Common myeloid progenitor, CD34-positive (primary cell): ENCODE measurements around the gene MYH7.
"Not testable (repeated sequence)": the region's sequence is repeated elsewhere in the genome, so short reads cannot be mapped to it uniquely, and the experiment has no call there.

Source experiments
- CTCF ChIA-PET: fragments of 350-600 bp; sonication (Branson Sonifier 250); formaldehyde crosslinking; loops from one replicate; lab custom pipeline; 2021; ENCODE audit warnings: antibody characterized with exemption; lab: Charles Lee
- POLR2A ChIA-PET: fragments of 350-600 bp; sonication (Branson Sonifier 250); formaldehyde crosslinking; loops from one replicate; lab custom pipeline; 2021; ENCODE audit warnings: antibody characterized with exemption; lab: Charles Lee
- DNase-seq, 3 donors: peaks; one replicate each; pipeline versions ENCODE4 v3.0.0 to v3.0.0-alpha.2; 2013
- H3K27ac ChIP-seq, 2 experiments: 1 replicate in 1 of 2; 2 replicates in 1 of 2; pipeline ENCODE4 v1.7.0; 2013; ENCODE audit warnings: inconsistent platforms in 2 of 2, low read length in 2 of 2, mild to moderate bottlenecking in 2 of 2, low read depth in 1 of 2, moderate library complexity in 1 of 2; ENCODE audit not compliant: severe bottlenecking in 2 of 2, insufficient read depth in 1 of 2, poor library complexity in 1 of 2
- H3K27me3 ChIP-seq, 5 experiments: replicated peaks in 2 of 5; 1 replicate in 3 of 5; 2 replicates in 2 of 5; pipeline versions ENCODE4 v1.6.1 to v1.7.0; 2013; ENCODE audit warnings: low read length in 4 of 5, mild to moderate bottlenecking in 2 of 5, moderate library complexity in 2 of 5, inconsistent platforms in 1 of 5; ENCODE audit not compliant: insufficient read depth in 5 of 5, control insufficient read depth in 4 of 5
- H3K36me3 ChIP-seq, 4 experiments: 1 replicate in 2 of 4; 2 replicates in 2 of 4; pipeline versions ENCODE4 v1.6.1 to v1.7.0; 2013; ENCODE audit warnings: low read length in 3 of 4, control low read depth in 1 of 4, mild to moderate bottlenecking in 1 of 4; ENCODE audit not compliant: control insufficient read depth in 4 of 4, insufficient read depth in 4 of 4
- H3K4me1 ChIP-seq, 4 experiments: 1 replicate in 3 of 4; 2 replicates in 1 of 4; pipeline versions ENCODE4 v1.6.1 to v1.7.1; 2013; ENCODE audit warnings: low read length in 3 of 4, mild to moderate bottlenecking in 3 of 4, control low read depth in 1 of 4, inconsistent platforms in 1 of 4, moderate library complexity in 1 of 4; ENCODE audit not compliant: control insufficient read depth in 4 of 4, insufficient read depth in 4 of 4; ENCODE audit errors: control extremely low read depth in 1 of 4
- H3K4me3 ChIP-seq, 7 experiments: 1 replicate in 4 of 7; 2 replicates in 3 of 7; pipeline versions ENCODE4 v1.5.1 to v1.7.0; 2013; ENCODE audit warnings: mild to moderate bottlenecking in 7 of 7, low read length in 6 of 7, moderate library complexity in 6 of 7, inconsistent platforms in 2 of 7, low read depth in 2 of 7, control low read depth in 1 of 7; ENCODE audit not compliant: insufficient read depth in 4 of 7, control insufficient read depth in 1 of 7; ENCODE audit errors: extremely low read depth in 1 of 7
- H3K9me3 ChIP-seq, 5 experiments: 1 replicate in 4 of 5; 2 replicates in 1 of 5; pipeline versions ENCODE4 v1.6.1 to v1.7.1; 2013; ENCODE audit warnings: low read length in 4 of 5, mild to moderate bottlenecking in 2 of 5, inconsistent platforms in 1 of 5, low read depth in 1 of 5, moderate library complexity in 1 of 5; ENCODE audit not compliant: control insufficient read depth in 4 of 5, insufficient read depth in 2 of 5; ENCODE audit errors: control extremely low read depth in 1 of 5
- WGBS: methylation state at CpG from one replicate; pipeline ENCODE4 v1.1.5; 2013; ENCODE audit not compliant: insufficient coverage; 5-methylcytosine and 5-hydroxymethylcytosine counted together

The MYH7 gene

DNA sequence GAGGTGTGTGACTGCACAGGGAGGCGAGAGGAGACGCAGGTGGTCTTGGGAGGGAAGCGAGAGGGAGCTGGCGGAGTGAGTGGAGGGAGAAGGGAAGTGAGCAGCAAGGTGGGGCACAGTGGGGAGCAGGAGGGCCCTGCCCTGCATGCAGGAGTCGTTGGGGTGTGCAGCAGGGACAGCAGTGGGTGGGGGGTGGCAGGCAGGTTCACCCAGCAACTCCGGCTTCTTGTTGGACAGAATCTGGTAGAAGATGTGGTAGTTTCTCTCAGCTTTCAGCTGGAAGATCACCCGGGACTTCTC, 32.4 kb downstream of the MYH7 start:
- H3K4me3 ChIP-seq, result no peak overlapping the region
- H3K27me3 ChIP-seq, result no peaks in the 10 kb centered on the region
- WGBS, result 65% methylated on average over 7 of the region's 7 CpGs
- no peaks in the 10 kb centered on the region for H3K36me3 ChIP-seq
- no peak for DNase-seq
- no peaks in the 10 kb centered on the region for H3K4me1 ChIP-seq
- ChIA-PET POLR2A (no interaction called here), CTCF (no interaction called here)
- no peak overlapping the region for H3K27ac ChIP-seq
- H3K9me3 ChIP-seq, result no peaks in the 10 kb centered on the region

GRCh38 chr14:23402296-23403138, 32.9 kb downstream of the MYH7 start:
- POLR2A ChIA-PET, result no interaction called here
- H3K27me3 ChIP-seq, result no peaks in the 10 kb centered on the region
- H3K4me1 ChIP-seq, result no peaks in the 10 kb centered on the region
- no peaks in the 10 kb centered on the region for H3K36me3 ChIP-seq
- H3K4me3 ChIP-seq, result no peak overlapping the region
- 95% methylated on average over 22 of the region's 25 CpGs for whole genome bisulfite sequencing
- H3K27ac ChIP-seq, result no peak overlapping the region
- CTCF ChIA-PET, result interaction anchor here (0.6 kb wide), 1 partner anchor 56 kb away, joined by 4 read pairs; no protein-coding TSS in a partner anchor
- no peak for DNase-seq
- H3K9me3 ChIP-seq, result no peaks in the 10 kb centered on the region

- no peak for DNase-seq
- Histone ChIP-seq H3K4me3 (no peak overlapping the region), H3K4me1 (no peaks in the 10 kb centered on the region), H3K9me3 (no peaks in the 10 kb centered on the region), H3K27ac (no peak overlapping the region), H3K27me3 (peaks cover 0 to 3% (median 0%) of the 10 kb centered on the region in 5 experiments), H3K36me3 (no peaks in the 10 kb centered on the region)
- WGBS, result 90% methylated on average over 4 of the region's 4 CpGs
- CTCF ChIA-PET, result no interaction called here
- POLR2A ChIA-PET, result no interaction called here
Observed at GRCh38 chr14:23401291-23401690, 34.2 kb downstream of the MYH7 start.

- CTCF ChIA-PET, H3K9me3 ChIP-seq, H3K36me3 ChIP-seq, H3K4me1 ChIP-seq, H3K27me3 ChIP-seq, H3K4me3 ChIP-seq, POLR2A ChIA-PET, H3K27ac ChIP-seq: not testable (repeated sequence)
- peak; percentile 2 to 23 (median 17) for DNase-seq
- 80% methylated on average over 16 of the region's 16 CpGs for WGBS
Observed at GRCh38 chr14:23400496-23401149, 34.8 kb downstream of the MYH7 start.

GRCh38 chr14:23399591-23399990, 35.9 kb downstream of the MYH7 start:
- CTCF ChIA-PET, result no interaction called here
- peaks cover 0 to 3% (median 0%) of the 10 kb centered on the region in 5 experiments for H3K27me3 ChIP-seq
- no peaks in the 10 kb centered on the region for H3K36me3 ChIP-seq
- POLR2A ChIA-PET, result no interaction called here
- no peaks in the 10 kb centered on the region for H3K9me3 ChIP-seq
- no peak for DNase-seq
- 98% methylated on average over 4 of the region's 6 CpGs for whole genome bisulfite sequencing
- H3K4me1 ChIP-seq, result no peaks in the 10 kb centered on the region
- H3K27ac ChIP-seq, result no peak overlapping the region
- H3K4me3 ChIP-seq, result no peak overlapping the region

DNA sequence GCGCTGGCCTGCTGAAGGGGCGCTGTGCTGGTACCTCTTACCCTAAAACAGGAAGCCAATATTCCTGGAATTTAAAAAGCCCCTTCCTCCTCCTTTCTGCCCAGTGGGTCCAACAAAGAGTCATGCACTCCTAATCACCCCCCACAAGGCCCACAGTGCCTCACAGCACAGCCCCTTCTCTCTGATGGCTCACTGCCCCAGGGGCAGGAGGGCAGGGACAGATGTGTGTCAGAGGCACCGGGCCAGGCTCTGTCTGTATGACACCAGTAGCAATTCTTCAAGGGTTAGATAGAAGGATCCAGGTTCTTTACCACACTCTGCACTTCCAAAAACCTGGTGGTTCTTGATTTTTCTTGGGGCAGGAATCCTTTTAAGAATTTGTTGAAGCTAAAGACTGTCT, 36.3 kb downstream of the MYH7 start:
- H3K9me3 ChIP-seq, result no peaks in the 10 kb centered on the region
- no peak for DNase-seq
- H3K4me1 ChIP-seq, result no peaks in the 10 kb centered on the region
- H3K36me3 ChIP-seq, result no peaks in the 10 kb centered on the region
- 100% methylated on average over 3 of the region's 3 CpGs for WGBS
- H3K27ac ChIP-seq, result no peak overlapping the region
- H3K27me3 ChIP-seq, result peaks cover 0 to 3% (median 0%) of the 10 kb centered on the region in 5 experiments
- CTCF ChIA-PET, result interaction anchor here (1.0 kb wide), 1 partner anchor 19 kb away, joined by 3 read pairs; no protein-coding TSS in a partner anchor
- POLR2A ChIA-PET, result no interaction called here
- no peak overlapping the region for H3K4me3 ChIP-seq

GRCh38 chr14:23398348-23398747, 37.1 kb downstream of the MYH7 start:
- Histone ChIP-seq H3K4me3 (no peak overlapping the region), H3K9me3 (no peaks in the 10 kb centered on the region), H3K27ac (no peak overlapping the region), H3K36me3 (no peaks in the 10 kb centered on the region), H3K27me3 (peaks cover 0 to 3% (median 0%) of the 10 kb centered on the region in 5 experiments), H3K4me1 (no peaks in the 10 kb centered on the region)
- no peak for DNase-seq
- POLR2A ChIA-PET, result no interaction called here
- 97% methylated on average over 4 of the region's 4 CpGs for WGBS
- CTCF ChIA-PET, result interaction anchor here (1.0 kb wide), 1 partner anchor 18 kb away, joined by 3 read pairs; no protein-coding TSS in a partner anchor
